Stimulated activated CD4-positive, alpha-beta T cell treated with anti-CD3 and anti-CD28 coated beads, Interleukin-12 subunit alpha, Interleukin-12 subunit beta, amount 100 ng/mL, for 48 hours (primary cell): ENCODE measurements around the gene SPRED2.

Experiments used
- DNase-seq, 3 donors: peaks; one replicate each; pipeline ENCODE4 v3.0.0-alpha.2; 2020; ENCODE audit warnings: low read depth in 2 of 3, low spot score in 1 of 3

Gene SPRED2

GRCh38 chr2:65287364-65287763, 145.0 kb downstream of the SPRED2 start:
- no peak for DNase-seq

GRCh38 chr2:65282477-65283053, 149.8 kb downstream of the SPRED2 start:
- DNase-seq = no peak

DNA sequence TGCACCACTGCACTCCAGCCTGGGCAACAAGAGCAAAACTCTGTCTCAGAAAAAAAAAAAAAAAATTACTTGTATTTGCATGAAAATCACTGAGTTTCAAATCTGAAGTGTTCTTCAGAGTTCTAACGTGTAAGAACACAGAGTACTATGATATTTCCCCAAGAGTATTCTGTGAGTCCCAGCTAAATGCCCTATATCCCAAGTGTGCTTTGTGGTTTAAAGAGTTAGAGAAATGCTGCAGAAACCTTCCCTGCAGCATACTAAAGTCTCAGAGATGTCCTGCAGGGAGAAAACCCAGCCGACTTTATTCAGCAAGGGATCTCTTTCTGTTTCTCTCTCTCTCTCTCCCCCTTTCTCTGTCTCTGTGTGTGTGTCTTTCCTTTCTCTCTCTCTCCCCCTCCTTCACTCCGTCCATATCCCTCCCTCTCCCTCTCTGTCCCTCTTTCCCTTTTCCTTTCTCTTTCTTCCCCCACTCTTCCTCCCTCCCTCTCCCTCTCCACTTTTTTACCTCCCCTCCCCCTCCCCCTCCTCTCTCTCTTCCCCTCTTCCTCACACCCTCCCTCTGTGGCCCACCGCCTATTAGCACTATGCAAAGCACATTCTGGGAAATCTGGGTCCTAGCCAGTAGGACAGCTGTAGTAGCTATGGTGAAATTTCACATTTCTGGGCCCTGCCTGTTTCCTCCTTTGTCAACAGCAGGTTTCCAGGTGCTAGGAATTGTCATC, 150.6 kb downstream of the SPRED2 start:
- DNase-seq = no peak

DNA sequence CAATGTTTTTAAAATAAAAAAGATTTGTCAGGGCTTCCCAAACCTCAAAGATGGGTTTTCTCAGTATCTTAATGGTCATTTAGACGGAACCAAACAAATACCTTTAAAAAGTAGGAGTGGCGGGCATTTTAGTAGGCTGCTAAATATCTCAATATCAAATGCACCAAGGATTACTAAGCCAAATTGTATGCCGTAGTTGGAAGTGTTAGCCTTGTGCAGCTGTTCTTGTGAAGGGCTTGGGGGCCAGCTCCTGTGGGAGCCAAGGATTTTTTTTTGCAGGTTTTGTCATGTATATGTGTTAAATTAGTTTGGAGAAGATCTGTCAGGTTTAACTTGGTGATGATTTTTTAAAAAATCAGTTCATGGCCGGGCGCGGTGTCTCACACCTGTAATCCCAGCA, 152.6 kb downstream of the SPRED2 start:
- no peak for DNase-seq

- DNase-seq = no peak
Measured at GRCh38 chr2:65278531-65278981, 153.8 kb downstream of the SPRED2 start.

DNA sequence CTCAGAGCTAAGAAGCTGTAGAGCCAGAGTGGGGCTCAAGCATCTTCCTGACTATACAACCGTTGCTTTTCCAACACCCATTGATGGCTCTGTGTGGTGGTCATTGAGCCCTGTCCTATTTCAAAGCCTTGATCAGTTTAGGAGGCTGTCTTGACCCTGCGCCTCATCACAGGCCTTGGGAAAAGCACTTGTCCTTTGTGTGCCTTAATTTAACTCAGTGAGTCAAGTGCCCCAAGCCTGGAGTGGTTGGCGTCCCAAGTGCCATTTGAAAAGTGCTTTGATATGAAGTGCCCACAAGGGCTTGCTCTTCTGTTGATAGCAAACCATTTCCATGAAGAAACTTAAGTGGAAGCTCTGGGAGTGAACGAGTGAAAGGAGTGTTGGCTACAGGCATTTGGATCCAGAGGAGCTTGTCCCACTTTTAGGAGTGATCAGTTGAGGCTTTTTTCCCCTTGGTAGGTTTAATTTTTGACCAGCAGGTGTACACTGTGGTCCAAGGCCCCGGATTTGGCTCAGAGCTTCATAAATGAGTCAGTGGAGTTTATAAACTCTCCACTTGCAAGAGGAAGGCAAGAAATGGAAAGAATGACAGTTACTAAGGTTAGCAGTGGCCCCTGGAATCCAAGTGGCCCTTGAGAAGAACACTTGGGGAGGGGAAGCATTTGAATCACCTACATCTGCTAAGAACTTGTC, 154.5 kb downstream of the SPRED2 start:
- no peak for DNase-seq

DNA sequence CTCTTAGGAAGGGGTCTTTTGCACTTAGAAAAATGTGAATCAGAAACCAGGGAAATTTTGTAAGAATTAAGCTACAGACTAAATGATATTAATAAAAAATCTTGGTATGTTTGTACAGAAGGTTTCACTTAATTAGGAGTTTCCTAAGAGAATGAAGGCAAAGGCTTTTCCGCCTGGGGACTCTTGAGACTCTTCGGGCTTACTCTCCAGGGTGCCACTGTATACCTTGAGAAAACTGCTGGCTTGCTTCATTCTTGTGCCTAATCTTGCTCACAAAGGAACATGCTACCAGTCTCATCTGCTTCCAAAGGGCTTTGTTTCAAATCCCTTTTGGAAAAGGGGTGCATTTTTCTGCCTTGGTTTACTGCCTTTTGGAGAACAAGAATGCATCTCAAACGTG, 155.3 kb downstream of the SPRED2 start:
- no peak for DNase-seq

GRCh38 chr2:65276609-65277008, 155.8 kb downstream of the SPRED2 start:
- no peak for DNase-seq

DNA sequence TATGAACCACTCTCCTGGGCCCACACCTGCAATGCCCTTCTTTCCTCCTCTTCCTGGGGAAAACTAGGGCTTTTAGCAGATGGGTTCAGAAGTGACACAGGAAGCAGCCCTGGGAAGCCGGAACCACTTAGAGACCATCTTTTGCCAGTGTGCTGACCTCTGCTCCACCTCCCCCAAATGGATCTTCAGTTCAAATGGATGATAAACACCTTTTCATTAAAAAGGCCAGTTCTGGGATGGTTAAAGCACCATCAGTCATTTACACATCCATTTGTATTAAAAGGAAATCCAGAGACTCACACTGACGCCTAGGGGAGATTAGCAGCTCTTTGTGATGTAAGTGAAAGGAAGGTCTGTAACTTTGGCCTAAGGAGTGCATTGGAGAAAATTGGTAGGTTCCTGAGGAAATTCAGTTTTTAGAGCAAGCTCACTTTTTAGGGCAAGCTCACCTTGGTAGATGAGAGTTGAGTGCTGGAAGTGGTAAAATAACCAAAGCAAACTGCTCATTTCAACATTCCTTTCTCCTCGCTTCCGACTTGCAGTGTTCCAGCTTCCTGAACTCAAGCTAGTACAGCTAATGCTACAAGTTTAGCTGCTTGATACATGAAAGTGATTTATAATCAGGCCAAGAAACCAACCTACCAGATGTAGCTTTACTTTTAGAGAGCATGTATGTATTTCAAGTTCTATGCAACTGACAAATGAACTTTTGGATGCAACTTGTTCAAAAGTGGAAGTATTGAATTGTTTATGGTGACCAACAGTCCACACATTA, 157.1 kb downstream of the SPRED2 start:
- no peak for DNase-seq

- no peak for DNase-seq
Measured at GRCh38 chr2:65273344-65273743, 159.1 kb downstream of the SPRED2 start.

DNA sequence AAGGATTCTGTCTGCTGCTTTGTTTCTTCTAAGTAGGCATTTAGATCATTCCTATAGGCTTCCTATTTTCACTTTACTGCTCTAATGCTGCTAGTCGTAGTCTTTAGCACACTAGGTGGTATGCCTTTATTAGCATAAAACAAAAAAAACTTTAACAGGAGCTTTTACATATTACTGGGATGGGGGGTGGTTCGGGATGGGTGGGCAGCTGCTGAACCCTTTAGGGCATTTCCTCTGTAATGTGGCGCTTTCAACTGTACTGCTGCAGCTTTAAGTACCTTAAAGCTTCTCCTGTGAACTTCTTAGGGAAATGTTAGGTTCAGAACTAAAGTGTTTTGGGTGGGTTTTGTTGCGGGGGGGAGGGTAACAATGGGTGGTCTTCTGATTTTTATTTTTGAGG, 163.4 kb downstream of the SPRED2 start:
- DNase-seq = no peak

GRCh38 chr2:65267008-65267407, 165.4 kb downstream of the SPRED2 start:
- no peak for DNase-seq

DNA sequence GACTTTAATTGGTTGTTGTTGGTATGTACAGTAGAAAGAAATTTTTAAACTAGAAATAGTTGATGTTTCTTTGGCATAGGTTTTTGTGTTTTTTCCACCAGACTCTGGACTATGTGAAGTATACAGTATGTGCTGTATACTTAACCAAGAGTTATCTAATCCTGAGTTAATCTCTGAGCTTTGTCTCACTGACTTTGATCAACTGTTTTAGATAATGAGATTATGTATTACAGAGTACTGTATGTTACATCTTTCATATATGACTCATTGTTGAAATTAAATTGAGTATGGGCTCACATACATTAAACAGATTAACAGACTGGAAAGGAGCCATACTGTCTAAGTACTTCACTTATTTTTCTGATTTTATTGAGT, 166.7 kb downstream of the SPRED2 start:
- DNase-seq = no peak

GRCh38 chr2:65264821-65265670, 167.4 kb downstream of the SPRED2 start:
- no peak for DNase-seq

- DNase-seq = no peak
Measured at GRCh38 chr2:65263986-65264385, 168.4 kb downstream of the SPRED2 start.

DNA sequence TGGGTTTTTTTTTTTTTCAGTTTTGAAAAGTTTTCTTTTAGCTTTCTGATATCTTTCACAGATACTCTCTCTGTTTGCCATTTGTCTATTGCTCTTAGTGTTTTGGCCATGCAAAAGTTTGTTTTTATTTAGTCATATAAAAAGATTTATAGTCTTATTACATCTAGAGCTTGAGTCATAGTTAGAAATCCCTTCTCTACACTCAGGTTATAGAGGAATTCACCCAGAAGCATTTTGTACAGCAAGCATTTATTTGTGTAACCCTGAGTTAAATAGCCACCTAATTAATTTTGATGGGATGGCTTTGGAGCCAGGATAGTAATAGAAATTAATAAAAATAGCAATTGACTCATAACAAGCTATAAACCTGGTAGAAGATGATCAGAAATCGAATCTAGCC, 169.1 kb downstream of the SPRED2 start:
- DNase-seq = no peak

- DNase-seq = no peak
Measured at GRCh38 chr2:65261676-65262075, 170.7 kb downstream of the SPRED2 start.
